CD14-positive monocyte (primary cell): ENCODE measurements around the gene GNAS-AS1. TPM values are rescaled to one million over a fixed set of nuclear protein-coding genes. Genes with fewer than 3 reads are reported as not detected.

Source experiments
- DNase-seq, 3 donors: peaks; one replicate each; pipeline ENCODE4 v3.0.0-alpha.2; 2011 to 2022
- H2AFZ ChIP-seq: 2 replicates; pipeline ENCODE4 v1.6.0; 2012; ENCODE audit warnings: mild to moderate bottlenecking, low read depth, low read length, inconsistent platforms; ENCODE audit not compliant: insufficient read depth, poor library complexity, severe bottlenecking
- H3K27ac ChIP-seq, 2 donors: 1 replicate in 1 of 2; 2 replicates in 1 of 2; pipeline ENCODE4 v1.5.1; 2012 to 2013; ENCODE audit warnings: low read length in 2 of 2, control low read depth in 1 of 2, inconsistent platforms in 1 of 2, low read depth in 1 of 2, mild to moderate bottlenecking in 1 of 2
- H3K27me3 ChIP-seq, 2 donors: one replicate each; pipeline versions ENCODE4 v1.6.0 to v1.6.1; 2011 to 2013; ENCODE audit warnings: low read length in 2 of 2; ENCODE audit not compliant: control insufficient read depth in 2 of 2, insufficient read depth in 2 of 2
- H3K36me3 ChIP-seq, 2 donors: replicated peaks in 1 of 2; 1 replicate in 1 of 2; 2 replicates in 1 of 2; pipeline versions ENCODE4 v1.5.1 to v1.6.1; 2012 to 2013; ENCODE audit warnings: low read length in 2 of 2, control low read depth in 1 of 2, inconsistent platforms in 1 of 2, mild to moderate bottlenecking in 1 of 2; ENCODE audit not compliant: insufficient read depth in 2 of 2, control insufficient read depth in 1 of 2
- H3K4me1 ChIP-seq, 2 donors: 1 replicate in 1 of 2; 2 replicates in 1 of 2; pipeline versions ENCODE4 v1.5.1 to v1.6.1; 2012 to 2013; ENCODE audit warnings: low read length in 2 of 2, control low read depth in 1 of 2, inconsistent platforms in 1 of 2, mild to moderate bottlenecking in 1 of 2, moderate library complexity in 1 of 2; ENCODE audit not compliant: insufficient read depth in 2 of 2, control insufficient read depth in 1 of 2
- H3K4me2 ChIP-seq: replicated peaks from 2 replicates; pipeline ENCODE3; 2012; ENCODE audit warnings: low read length, moderate library complexity, mild to moderate bottlenecking; ENCODE audit not compliant: poor library complexity, severe bottlenecking; ENCODE audit errors: extremely low read depth
- H3K4me3 ChIP-seq, 3 experiments: fragments of 200-600 bp in 1 of 3; sonication (generic) in 1 of 3; replicated peaks in 1 of 3; 1 replicate in 2 of 3; 2 replicates in 1 of 3; pipeline ENCODE4 v1.5.1; 2011 to 2013; ENCODE audit warnings: low read length in 3 of 3, mild to moderate bottlenecking in 3 of 3, control low read depth in 2 of 3, low read depth in 2 of 3, inconsistent platforms in 1 of 3, moderate library complexity in 1 of 3
- H3K79me2 ChIP-seq: 2 replicates; pipeline ENCODE4 v1.6.0; 2012; ENCODE audit warnings: mild to moderate bottlenecking, control low read depth, inconsistent platforms, low read length, moderate library complexity; ENCODE audit not compliant: insufficient read depth
- H3K9ac ChIP-seq: 2 replicates; pipeline ENCODE4 v1.6.0; 2017; ENCODE audit warnings: low read length, mild to moderate bottlenecking; ENCODE audit not compliant: insufficient read depth, poor library complexity, severe bottlenecking
- H3K9me3 ChIP-seq, 2 donors: replicated peaks in 1 of 2; 1 replicate in 1 of 2; 2 replicates in 1 of 2; pipeline versions ENCODE4 v1.5.1 to v1.6.1; 2012 to 2013; ENCODE audit warnings: low read length in 2 of 2, control low read depth in 1 of 2; ENCODE audit not compliant: control insufficient read depth in 1 of 2, insufficient read depth in 1 of 2
- H4K20me1 ChIP-seq: 2 replicates; pipeline ENCODE4 v1.6.0; 2012; ENCODE audit warnings: mild to moderate bottlenecking, low read length, control low read depth, moderate library complexity; ENCODE audit not compliant: insufficient read depth
- H3K27ac Mint-ChIP-seq, 7 donors: one replicate each; pipeline ENCODE4 v1.8.0; 2020; ENCODE audit warnings: mild to moderate bottlenecking in 7 of 7, mixed read lengths in 7 of 7, moderate library complexity in 6 of 7, inconsistent platforms in 2 of 7
- H3K27me3 Mint-ChIP-seq, 3 donors: one replicate each; pipeline ENCODE4 v1.8.0; 2021 to 2022; ENCODE audit warnings: low read depth in 3 of 3, mild to moderate bottlenecking in 3 of 3, mixed read lengths in 3 of 3, moderate library complexity in 3 of 3, inconsistent platforms in 1 of 3
- H3K36me3 Mint-ChIP-seq, 2 donors: one replicate each; pipeline ENCODE4 v1.8.0; 2020; ENCODE audit warnings: mixed read lengths in 2 of 2, inconsistent platforms in 1 of 2, mild to moderate bottlenecking in 1 of 2
- H3K4me1 Mint-ChIP-seq: one replicate; pipeline ENCODE4 v1.8.0; 2020; ENCODE audit warnings: mild to moderate bottlenecking, mixed read lengths
- H3K4me3 Mint-ChIP-seq, 2 donors: one replicate each; pipeline ENCODE4 v1.8.0; 2020; ENCODE audit warnings: mild to moderate bottlenecking in 2 of 2, mixed read lengths in 2 of 2, moderate library complexity in 1 of 2
- H3K9me3 Mint-ChIP-seq, 7 donors: one replicate each; pipeline ENCODE4 v1.8.0; 2020 to 2022; ENCODE audit warnings: mixed read lengths in 7 of 7, mild to moderate bottlenecking in 6 of 7, moderate library complexity in 6 of 7, inconsistent platforms in 2 of 7
- CTCF ChIP-seq: fragments of 200-600 bp; IDR thresholded peaks from one replicate; pipeline ENCODE4 v1.8.0; 2022; ENCODE audit warnings: antibody characterized with exemption, mild to moderate bottlenecking
- WGBS: methylation state at CpG from one replicate; pipeline ENCODE4 v1.1.5; 2013; ENCODE audit warnings: missing lambda C conversion rate; ENCODE audit not compliant: insufficient coverage; 5-methylcytosine and 5-hydroxymethylcytosine counted together
- intact Hi-C, 2 donors: fragments of 100-400 bp; cut with micrococcal nuclease; formaldehyde crosslinking; loops; one replicate each; pipeline versions ENCODE4 v1.15.0 to v1.15.1; 2023
- polyA plus RNA-seq, 3 donors: library from polyadenylated mRNA; depleted of rRNA in 1 of 3; unstranded in 2 of 3; stranded (reverse) in 1 of 3; fragments of 300-500 nt in 2 of 3; fragments of >200 nt in 1 of 3; fragmentation: Illumina TruSeq in 2 of 3; gene quantifications; 1 replicate in 2 of 3; 2 replicates in 1 of 3; pipeline ENCODE4 v1.2.3, GENCODE V29; 2012 to 2021

GNAS-AS1 gene
- polyA plus RNA-seq, 3 donors, result not detected

DNA sequence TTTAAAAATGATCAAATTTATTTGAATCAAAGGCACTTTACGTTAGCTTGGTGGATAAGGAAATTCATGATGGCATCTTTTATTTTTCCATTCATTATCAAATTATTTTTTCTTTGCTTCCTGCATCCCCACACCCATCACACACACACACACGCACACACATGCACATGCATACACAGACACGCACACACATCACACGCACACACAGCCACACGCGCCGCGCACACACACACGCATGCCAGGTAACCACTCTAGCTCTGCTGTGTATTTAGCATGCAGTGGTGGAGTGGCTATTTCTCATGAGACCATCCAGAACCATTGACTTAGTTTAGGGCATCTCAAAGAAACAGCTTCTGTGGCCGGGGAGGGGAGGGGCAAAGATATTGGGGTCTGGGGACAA lies 48.8 kb upstream of the GNAS-AS1 start:
- H3K4me3 Mint-ChIP-seq, result no peak overlapping the region
- 98% methylated on average over 7 of the region's 10 CpGs for WGBS
- H4K20me1 ChIP-seq, result peaks cover 100% of the 10 kb centered on the region

GRCh38 chr20:58898629-58899408 lies 48.1 kb upstream of the GNAS-AS1 start:
- H3K27ac ChIP-seq, result no peak overlapping the region
- Mint-ChIP-seq H3K27ac (peak overlapping the region in 1 of 7 donors; percentile 12), H3K36me3 (peaks cover 39 to 61% of the 10 kb centered on the region in 2 donors), H3K27me3 (no peaks in the 10 kb centered on the region), H3K9me3 (no peaks in the 10 kb centered on the region), H3K4me1 (peaks cover 51% of the 10 kb centered on the region), H3K4me3 (no peak overlapping the region)
- no peak overlapping the region for H2AFZ ChIP-seq
- peaks cover 100% of the 10 kb centered on the region for H3K79me2 ChIP-seq
- H3K4me2 ChIP-seq, result no peak overlapping the region
- intact Hi-C loops, result loop anchor here (5.0 to 10.0 kb wide), 3 partner anchors 136 to 244 kb away; partner anchors contain the start of genes ATP5F1E (in 1 of the 2), PRELID3B (in 1 of the 2) and STX16 (in 1 of the 2)
- no peaks in the 10 kb centered on the region for H3K27me3 ChIP-seq
- H3K4me3 ChIP-seq, result no peak overlapping the region
- no peak for DNase-seq
- peaks cover 17 to 73% of the 10 kb centered on the region in 2 donors for H3K36me3 ChIP-seq
- peaks cover 33 to 45% of the 10 kb centered on the region in 2 donors for H3K4me1 ChIP-seq
- H3K9me3 ChIP-seq, result no peaks in the 10 kb centered on the region
- TF ChIP-seq CTCF, result no peak
- 100% methylated on average over 5 of the region's 15 CpGs for WGBS
- peaks cover 100% of the 10 kb centered on the region for H4K20me1 ChIP-seq
- no peak overlapping the region for H3K9ac ChIP-seq

More for the DNA sequence above, 48.8 kb upstream of the GNAS-AS1 start:
- H3K9ac ChIP-seq, result no peak overlapping the region
- Mint-ChIP-seq H3K9me3 (no peaks in the 10 kb centered on the region), H3K27me3 (no peaks in the 10 kb centered on the region), H3K27ac (peak overlapping the region in 1 of 7 donors; percentile 1), H3K4me1 (peaks cover 45% of the 10 kb centered on the region), H3K36me3 (peaks cover 44 to 66% of the 10 kb centered on the region in 2 donors)
- H3K9me3 ChIP-seq, result no peaks in the 10 kb centered on the region
- DNase-seq, result no peak
- H3K36me3 ChIP-seq, result peaks cover 24 to 79% of the 10 kb centered on the region in 2 donors
- H3K27ac ChIP-seq, result no peak overlapping the region
- intact Hi-C loops, result loop anchor here (5.0 to 10.0 kb wide), 3 partner anchors 135 to 245 kb away; partner anchors contain the start of genes ATP5F1E (in 1 of the 2), PRELID3B (in 1 of the 2) and STX16 (in 1 of the 2)
- H2AFZ ChIP-seq, result no peak overlapping the region
- no peak overlapping the region for H3K4me3 ChIP-seq
- peaks cover 26 to 38% of the 10 kb centered on the region in 2 donors for H3K4me1 ChIP-seq
- peaks cover 96% of the 10 kb centered on the region for H3K79me2 ChIP-seq
- no peak for TF ChIP-seq CTCF
- no peak overlapping the region for H3K4me2 ChIP-seq
- no peaks in the 10 kb centered on the region for H3K27me3 ChIP-seq
